ENCODE data around the gene TBR1.
A peak's percentile ranks its signal among the peaks of the same experiment; 100 is the strongest.

The TBR1 gene

DNA sequence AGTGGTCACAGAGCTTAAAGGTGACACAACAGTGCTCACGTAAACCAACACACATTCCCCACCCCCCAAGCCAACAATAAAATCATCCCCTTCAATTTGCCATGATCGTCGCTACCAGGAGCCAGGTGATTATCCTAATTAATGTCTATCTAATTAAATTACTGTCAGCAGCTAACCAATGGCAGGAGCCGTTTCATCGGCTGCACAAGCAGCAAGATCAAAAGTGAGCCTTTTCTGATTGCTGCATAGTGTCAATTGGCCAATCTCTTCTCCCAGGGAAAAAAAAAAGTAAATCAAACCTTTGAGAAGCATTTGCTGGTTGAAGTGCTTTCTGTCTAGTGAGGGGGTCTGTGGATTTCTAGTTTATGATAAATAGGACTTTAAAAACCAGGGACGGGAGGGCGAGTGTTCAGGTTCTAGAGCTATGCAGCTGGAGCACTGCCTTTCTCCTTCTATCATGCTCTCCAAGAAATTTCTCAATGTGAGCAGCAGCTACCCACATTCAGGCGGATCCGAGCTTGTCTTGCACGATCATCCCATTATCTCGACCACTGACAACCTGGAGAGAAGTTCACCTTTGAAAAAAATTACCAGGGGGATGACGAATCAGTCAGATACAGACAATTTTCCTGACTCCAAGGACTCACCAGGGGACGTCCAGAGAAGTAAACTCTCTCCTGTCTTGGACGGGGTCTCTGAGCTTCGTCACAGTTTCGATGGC lies at the start of gene TBR1:
TSS of gene TBR1 (plus strand) at position 311 of the 721 bp plus-strand sequence. CDS start at position 425, 114 bp downstream.
- DNase-seq (ENCODE audit: low spot score) = peak; percentile 9

DNA sequence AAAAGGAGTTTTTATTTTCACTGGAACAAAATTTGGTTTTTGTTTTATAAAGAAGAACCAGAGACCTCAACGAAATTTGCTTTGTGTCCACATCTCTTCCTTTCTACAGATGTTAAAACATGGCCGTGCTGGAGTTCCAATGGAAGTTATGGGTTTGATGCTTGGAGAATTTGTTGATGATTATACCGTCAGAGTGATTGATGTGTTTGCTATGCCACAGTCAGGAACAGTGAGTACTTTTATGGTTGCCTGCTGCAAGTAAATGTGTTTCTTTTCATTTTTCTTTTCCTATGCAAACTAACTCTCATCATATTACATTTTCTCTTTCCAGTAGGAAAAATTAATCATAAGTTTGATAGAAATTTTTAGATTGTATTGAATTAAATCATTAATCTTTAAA lies 48.4 kb upstream of the TBR1 start:
- no peak for DNase-seq (ENCODE audit: low spot score)

DNA sequence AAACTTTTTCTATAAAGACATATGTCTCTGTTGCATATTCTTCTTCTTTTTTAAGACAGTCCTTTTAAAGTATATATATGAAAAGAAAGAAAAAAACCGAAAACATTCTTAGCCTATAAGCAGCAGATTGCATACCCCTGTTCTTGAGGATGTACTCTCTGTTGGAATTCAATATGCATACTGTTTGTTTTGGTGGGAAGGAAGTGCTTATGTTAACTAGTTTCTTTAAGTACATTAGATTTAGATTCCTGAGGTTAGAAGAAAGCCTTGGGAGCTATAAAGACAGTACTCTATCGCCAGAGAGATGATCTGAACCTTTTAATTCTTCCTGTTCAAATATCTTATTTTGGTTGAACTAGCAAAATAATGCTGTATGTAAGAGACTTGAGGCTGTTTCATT lies 46.8 kb upstream of the TBR1 start:
- no peak for DNase-seq (ENCODE audit: low spot score)

DNA sequence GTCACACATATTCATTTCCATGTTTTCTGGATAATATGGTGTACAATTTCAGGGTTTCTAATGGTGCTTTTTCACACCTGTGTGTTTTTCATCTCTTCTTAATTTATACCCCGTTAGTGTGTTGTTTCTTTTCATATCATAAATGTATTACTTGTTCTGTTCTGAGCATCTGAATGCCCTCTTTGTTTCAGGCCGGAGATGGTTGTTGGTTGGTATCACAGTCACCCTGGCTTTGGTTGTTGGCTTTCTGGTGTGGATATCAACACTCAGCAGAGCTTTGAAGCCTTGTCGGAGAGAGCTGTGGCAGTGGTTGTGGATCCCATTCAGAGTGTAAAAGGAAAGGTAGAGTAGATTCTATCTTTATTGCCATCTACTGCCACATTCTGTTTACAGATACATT lies 45.1 kb upstream of the TBR1 start:
- peak; percentile 77 for DNase-seq (ENCODE audit: low spot score)

DNA sequence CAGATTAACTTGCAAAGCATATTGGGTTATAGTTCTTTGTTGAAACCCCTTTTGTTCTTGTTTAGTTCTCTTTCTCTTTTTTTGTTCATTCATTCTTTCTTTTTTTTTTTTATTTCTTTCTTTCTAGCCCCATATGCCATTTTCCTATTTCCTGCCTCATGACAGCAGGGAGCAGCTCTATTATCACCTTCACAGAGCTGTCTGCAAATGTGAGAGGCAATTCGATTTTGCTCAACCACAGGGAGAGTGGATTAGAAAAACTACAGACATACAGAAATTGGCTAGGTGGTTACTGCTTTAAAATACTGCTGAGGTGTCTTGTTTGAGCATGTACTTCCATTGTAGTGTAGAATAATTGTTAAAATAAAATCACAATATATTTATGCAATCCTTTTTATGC lies 44.2 kb upstream of the TBR1 start:
- peak; percentile 15 for DNase-seq (ENCODE audit: low spot score)

DNA sequence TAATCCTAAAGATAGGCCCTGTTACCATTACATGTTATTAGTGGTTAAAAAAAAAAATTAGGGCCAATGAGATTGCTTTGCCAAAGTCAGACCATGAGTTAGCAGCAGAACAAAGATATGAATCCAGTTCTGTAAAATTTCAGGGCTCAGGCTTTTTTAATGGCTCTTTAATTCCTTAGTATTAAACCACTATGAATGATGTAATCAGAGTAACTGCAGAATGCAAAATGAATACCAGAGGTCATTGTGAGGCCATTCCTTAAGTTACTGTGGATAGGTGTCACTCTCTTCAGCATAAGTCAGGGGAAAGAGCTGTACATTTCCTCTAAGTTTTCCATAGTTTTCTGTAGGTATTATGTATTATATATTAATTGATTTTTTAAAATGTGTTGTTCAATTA lies 42.2 kb upstream of the TBR1 start:
- no peak for DNase-seq (ENCODE audit: low spot score)

DNA sequence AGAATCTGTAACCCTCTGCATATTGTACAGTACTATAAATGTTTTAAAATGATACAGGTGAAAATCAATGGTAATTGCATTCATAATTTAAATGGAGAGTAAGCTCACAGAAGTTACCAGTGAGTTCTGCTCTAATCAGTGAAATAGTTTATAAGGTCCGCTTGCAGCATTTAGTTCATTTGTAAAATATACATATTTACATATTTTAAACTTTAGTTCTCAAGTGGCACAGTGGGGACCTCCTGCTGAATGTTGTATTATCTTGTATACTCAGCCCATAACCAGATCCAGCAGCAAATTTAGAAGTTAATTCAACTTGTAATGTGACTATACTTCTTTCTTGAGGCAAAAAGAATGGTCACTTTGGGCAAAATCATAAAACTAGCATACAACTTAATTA lies 41.7 kb upstream of the TBR1 start:
- no peak for DNase-seq (ENCODE audit: low spot score)

DNA sequence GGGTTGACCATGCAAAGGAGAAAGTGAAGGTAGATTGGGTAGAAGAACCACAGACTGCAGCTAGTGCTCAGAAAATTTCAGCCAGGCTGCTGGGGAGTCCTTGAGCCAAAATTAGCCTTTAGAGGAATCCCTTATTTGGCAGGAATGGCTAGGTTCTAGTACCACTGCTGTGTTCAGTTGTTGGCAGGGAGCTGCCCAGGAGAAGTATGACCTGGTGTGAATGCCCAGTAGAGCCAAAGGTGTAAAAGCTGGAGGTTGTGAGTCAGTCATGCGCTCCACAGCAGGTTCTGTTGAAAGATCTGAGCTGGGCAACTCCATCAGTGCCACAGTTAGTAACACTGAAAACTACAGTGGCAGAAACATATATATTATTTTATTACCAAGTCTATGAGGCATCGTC lies 36.4 kb upstream of the TBR1 start:
- DNase-seq (ENCODE audit: low spot score) = peak; percentile 8

DNA sequence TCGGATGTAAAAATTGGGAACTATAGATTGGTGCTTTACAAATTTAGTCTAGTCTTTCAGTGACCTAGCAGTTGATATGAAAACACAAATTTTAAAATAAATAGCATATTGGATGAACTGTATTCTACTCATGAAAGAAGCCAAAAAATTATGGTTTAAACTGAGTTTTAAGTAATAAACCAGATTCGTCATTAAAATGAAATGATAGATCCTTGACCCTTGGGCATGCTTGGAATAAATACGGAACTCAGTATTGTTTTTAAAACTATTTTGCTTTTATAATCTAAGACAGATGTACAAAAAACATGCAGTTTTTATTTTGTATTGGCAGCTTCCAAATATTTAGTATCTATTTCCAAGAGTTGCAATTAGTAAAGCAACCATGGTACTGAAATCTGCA lies 34.6 kb upstream of the TBR1 start:
- no peak for DNase-seq (ENCODE audit: low spot score)

DNA sequence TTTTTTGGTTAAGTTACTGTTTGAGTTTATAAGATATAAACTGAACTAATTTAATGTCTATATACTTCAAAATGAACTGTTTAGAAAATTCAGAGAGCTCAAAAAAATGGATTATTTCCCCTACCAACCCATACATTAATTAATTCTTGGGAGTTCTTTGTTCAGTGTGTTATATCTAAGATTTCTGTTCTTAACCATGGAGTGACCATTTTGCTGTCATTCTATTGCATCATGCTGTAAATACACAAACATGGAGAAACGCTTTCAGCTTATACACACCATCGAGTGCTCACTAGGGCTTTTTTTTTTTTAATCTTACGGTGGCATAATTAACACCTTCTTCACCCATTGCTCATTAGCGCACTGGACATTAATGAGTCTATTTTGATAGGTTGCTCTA lies 33.4 kb upstream of the TBR1 start:
- DNase-seq (ENCODE audit: low spot score) = no peak

DNA sequence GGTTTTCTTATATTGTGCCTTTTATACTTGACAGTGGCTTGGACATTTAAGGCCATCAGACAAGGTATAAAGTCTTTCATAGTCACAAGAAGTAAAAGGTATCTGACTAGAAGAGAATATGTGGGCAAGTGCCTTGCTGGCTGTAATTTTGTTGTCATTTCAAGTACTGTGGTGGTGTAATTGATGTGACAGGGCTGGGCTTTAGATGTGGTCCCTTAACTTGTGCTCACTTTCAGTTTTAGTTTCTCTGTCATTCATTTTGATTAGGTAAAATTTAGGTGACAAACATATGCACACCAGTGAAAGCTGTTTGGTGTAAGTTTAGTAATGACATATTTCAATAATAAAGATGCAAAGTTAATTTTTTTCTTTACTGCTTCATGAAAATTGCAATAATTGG lies 31.2 kb upstream of the TBR1 start:
- no peak for DNase-seq (ENCODE audit: low spot score)

DNA sequence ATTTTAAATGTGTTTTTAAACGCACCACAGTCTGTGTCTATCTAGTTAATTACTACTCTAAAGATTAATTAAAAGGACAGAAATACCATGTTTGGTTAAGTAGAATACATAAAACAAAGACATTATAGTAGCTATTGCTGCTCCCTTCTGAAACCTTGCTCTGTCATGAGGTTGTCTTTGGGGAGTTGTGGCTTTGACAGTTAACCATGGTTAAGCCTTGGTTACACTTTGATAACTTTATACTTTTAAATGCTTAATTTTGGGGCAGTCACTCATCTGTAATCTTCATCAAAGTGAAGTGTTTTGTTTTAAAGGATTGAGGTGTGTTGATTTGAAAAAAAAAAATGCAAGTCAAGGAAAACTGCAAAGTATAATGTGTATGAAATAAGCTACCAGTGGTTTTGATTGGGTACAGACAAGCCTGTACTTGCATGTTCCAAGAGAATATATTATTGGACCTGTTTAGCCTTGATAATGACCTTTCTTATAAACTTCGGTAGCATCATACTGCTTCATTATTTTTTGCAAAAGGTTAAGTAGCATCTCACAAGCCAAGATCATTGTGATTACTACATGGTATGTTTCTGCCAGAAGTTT lies 29.8 kb upstream of the TBR1 start:
- DNase-seq (ENCODE audit: low spot score) = no peak

DNA sequence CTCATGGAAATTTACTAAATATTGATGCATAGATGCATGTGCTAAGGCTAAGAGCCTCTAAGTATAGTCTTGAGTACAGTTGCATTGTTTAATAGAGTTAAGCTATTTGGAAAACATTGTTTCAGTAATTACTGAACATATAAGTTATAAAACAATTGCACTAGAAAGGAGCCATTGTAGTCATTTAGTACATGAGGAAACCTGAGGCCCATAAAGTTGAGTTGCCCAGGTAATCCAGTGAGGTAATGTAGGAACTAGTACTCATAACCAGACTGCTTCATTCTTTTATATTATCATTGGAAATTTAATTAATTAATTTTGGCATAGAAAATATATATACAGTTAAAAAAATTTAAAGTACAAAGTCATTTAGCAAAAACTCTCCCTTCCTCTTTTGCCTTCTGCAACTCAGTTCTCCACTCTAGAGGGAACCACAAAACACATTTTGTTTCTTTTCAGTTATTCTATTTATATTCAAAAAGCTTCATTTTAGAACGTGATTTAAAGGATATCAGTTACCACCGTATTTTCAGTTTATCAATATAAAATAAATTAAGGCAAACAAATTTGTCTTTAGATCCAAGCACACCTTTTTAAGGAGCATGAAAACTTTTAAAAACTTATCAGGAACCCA lies 27.8 kb upstream of the TBR1 start:
- DNase-seq (ENCODE audit: low spot score) = no peak

DNA sequence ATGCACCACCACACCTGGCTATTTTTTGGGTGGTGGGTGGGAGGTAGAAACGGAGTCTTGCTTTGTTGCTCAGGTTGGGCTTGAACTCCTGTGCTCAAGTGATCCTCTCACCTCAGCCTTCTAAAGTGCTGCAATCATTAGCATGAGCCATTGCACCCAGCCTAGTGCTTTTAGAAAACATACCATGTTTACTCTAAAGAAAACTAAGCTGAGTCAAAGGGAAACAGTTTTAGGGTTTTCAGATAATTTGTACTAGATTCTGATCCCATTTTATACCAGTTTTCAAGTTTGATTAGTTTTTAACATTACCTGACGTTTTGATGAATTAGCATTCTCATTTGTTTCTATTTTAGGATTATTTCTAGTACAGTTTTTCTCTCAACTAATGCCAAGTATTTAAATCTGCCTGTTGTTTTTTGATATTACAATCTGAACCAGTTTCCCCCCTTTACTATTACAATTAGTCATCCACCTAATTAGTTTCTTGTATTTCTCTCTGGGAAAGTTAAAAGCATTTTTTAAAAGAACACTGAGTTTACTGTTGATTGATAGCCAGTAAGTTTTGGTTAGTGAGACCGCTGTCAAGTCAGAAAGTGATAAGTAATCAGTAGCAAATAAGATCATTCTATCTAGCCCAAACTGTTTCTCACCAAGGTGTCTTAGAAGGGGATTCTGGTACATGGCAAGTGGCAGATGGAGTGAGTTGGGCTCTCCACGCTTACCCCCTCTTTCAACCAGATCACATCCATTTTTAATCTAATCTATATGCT lies 24.2 kb upstream of the TBR1 start:
- DNase-seq (ENCODE audit: low spot score) = no peak

DNA sequence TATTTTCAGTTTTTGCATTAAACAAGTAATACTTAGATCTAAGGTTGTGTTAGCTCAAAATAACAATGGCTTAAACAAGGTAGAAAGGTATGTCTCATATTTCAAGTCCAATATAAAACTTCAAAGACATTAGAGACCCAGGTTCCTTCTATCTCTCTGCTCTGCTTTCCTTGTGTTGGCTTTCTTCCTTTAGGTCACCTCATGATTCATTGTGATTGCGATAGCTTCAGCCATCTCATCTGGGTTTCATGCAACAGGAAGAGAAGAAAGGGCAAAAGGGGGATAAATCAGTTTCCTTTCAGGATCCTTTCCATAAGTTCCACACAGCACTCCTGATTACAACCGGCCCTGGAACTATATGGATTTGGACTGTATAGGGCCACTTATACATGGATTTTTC lies 16.0 kb upstream of the TBR1 start:
- DNase-seq (ENCODE audit: low spot score) = no peak

DNA sequence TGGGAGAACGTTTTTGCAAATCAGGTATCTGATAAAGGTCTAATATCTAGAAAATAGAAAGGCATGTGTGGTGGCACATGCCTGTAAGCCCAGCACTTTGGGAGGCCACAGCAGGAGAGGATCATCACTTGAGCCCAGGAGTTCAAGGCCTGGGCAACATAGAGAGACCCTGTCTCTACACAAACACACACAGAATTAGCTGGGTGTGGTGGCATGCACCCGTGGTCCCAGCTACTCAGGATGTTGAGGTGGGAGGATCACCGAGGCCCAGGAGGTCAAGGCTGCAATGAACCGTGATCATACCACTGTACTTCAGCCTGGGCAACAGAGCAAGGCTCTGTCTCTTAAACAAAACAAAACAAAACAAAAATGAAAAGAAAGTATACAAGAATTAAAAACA lies 13.8 kb upstream of the TBR1 start:
- no peak for DNase-seq (ENCODE audit: low spot score)

DNA sequence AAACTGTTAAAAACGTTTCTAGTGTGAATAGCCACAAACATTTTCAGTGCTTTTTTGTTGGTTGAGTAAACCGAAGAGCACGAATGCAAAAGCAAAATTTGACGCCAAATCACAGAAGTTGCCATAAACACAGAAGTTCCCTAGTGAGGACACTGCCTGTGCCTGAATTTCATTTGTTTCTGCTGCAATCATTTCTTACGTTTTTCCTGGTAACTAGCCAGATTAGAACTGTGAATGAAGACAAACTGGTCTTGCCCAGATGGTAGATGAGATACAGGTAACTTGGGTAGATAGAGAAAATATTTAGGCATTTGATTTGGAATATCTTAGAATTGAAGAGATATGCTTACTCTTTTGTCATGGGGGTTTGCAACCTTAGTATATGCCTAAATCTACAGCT lies 9.8 kb upstream of the TBR1 start:
- DNase-seq (ENCODE audit: low spot score) = no peak

DNA sequence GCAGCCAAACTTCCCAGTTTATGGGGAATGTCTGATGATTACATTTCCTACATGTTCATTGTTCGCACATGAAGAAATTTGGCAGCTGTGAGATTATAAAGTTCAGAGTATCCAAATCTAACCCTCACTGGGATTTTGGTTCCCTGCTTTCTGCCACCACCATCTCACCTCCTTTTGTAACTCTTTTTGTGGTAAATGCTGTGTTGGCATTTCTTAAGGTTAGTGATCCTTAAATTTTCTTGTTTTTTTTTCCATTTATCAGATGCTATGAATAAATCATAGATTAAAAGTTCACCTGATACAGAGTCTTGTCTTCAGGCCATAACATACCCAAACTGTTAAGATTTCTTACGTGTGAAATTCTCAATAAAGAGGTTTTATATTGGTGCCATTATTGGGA lies 8.5 kb upstream of the TBR1 start:
- no peak for DNase-seq (ENCODE audit: low spot score)

DNA sequence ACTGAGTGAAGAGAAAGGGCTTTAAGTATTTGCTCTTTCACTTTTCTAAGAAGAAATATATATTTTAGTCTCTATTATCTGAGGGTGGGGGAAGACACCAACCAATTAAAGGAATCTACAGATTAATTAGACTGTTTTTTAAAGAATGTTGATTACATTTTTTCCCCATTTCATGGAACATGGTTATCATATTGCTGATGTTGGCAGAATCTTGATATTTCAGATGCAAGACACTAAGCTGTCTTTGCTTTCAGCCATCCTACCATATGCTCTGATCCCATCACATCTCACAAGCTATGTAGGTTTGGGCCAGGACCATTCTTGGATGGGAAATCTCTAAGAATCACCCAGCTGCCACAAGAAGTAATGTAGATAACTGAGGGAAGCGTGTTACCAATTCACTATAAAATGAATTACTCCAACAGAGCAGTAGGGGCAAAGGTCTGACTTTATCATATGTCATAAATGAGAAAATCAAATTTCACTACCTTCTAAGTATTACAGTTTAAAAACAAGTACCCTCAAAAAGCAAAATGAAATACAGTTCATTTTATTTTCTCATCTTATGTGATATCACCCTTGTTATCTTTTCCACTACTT lies 6.7 kb upstream of the TBR1 start:
- DNase-seq (ENCODE audit: low spot score) = no peak

DNA sequence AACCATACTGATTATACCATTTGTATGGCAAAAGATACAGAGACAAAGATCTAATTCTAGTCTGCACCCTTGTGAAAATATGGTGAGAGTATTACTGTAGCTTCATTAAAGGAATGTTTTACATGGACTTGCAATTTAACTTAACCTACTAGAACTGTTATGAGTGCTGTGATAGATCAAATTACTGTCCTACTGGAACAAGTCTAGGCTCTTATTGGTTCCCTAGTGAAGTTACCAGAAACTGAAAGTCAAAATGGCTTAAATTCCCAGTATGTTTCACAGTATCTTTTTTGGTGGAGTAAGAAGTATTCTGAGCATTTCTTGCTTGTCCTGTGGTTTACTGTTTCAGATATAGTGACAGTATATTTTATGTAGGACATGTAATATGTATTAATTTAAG lies 3.8 kb upstream of the TBR1 start:
- DNase-seq (ENCODE audit: low spot score) = no peak

DNA sequence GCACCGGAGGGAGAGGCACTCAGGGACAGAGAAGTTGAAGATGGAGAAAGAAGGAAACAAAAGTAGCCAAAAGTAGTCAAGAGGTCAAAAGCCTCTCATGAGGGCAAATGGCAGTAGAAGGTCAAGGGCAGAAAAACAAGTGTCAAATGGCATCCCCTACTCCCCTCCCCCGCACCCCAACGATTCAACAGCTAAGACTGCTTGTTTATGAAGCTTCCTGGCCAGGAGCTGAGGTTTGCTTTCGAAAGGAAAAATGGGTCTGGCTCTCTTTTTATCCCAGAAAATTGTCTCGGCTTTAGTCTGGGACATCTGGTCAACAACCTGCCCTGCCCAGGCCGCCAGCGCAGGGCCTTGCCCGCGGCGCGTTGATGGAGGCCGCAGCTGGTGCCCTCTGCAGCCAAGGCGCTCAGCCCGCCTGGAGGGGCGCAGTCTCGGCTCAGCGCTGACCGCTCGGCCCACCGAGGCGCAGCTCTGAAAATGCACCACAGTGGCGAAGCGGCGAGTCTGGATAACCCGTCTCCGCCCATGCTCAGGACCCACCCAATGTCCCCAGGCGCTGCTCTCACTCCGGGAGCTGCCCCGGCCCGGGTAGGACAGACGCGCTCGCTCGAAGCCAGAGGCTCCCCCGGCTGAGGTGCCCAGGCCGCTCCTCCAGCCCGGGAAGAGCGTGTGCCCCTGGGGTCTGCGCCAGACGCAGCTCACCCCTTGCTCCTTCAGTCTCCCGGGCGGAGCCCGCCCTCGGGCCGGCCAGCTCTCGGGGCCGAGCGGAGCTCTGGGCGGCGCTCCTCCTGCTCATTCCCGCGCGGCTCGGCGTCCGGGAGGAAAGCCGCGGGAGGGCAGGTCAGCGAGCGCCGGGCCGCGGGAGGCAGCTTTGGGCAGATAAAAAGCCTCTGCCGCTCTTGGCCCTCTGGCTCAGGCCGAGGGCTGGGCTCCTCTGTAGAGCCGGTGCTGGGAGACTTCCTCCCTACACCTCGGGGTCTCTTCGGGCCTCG lies 1.8 kb upstream of the TBR1 start:
- DNase-seq (ENCODE audit: low spot score) = no peak
